ENCODE measurements around the gene AK2. TPM values are rescaled to one million over a fixed set of nuclear protein-coding genes. Genes with fewer than 3 reads are reported as not detected.
A peak's percentile ranks its signal among the peaks of the same experiment; 100 is the strongest.

AK2 gene
- total RNA-seq, 1 experiment from 2014 or later, result 159 TPM

GRCh38 chr1:33029921-33030320, 6.8 kb downstream of the AK2 start:
- Histone ChIP-seq H2BK12ac (ENCODE audit: insufficient read length, low read depth, low read length) (no peak overlapping the region), H3K4me2 (ENCODE audit: insufficient read depth, insufficient read length, low read length) (no peak overlapping the region), H3K23ac (ENCODE audit: insufficient read length, low read depth, low read length) (no peak overlapping the region), H3K23me2 (ENCODE audit: insufficient read length, low read depth, low read length, poor library complexity, severe bottlenecking) (no peaks in the 10 kb centered on the region), H3K4me1 (ENCODE audit: insufficient read depth, low read length) (no peaks in the 10 kb centered on the region; the same call in 1 of the 2 replicates), H2BK120ac (ENCODE audit: low read depth, low read length, poor library complexity, severe bottlenecking) (no peak overlapping the region), H2AK5ac (ENCODE audit: insufficient read length, low read length) (no peak overlapping the region), H3K9ac (ENCODE audit: extremely low read depth, insufficient read length, low read length) (no peak overlapping the region), H3K27me3 (ENCODE audit: insufficient read depth, low read length) (no peaks in the 10 kb centered on the region; the same call in 1 of the 2 replicates), H4K20me1 (ENCODE audit: control insufficient read depth, insufficient read depth, insufficient read length) (no peaks in the 10 kb centered on the region), H3K14ac (ENCODE audit: insufficient read depth, low read length) (no peak overlapping the region), H3T11ph (ENCODE audit: low read length) (no peak overlapping the region), H2BK20ac (ENCODE audit: low read depth, low read length, poor library complexity, severe bottlenecking) (no peak overlapping the region), H3K27ac (ENCODE audit: insufficient read length, low read depth, low read length) (no peak overlapping the region), H2BK15ac (ENCODE audit: low read depth, low read length) (no peak overlapping the region), H4K91ac (ENCODE audit: insufficient read length, low read depth, low read length) (no peak overlapping the region), H3K18ac (ENCODE audit: insufficient read length, low read depth, low read length) (no peak overlapping the region), H2BK5ac (ENCODE audit: insufficient read length, low read length) (no peak overlapping the region), H3K79me2 (ENCODE audit: insufficient read depth, low read length) (peaks cover 28% of the 10 kb centered on the region; the same call in 1 of the 2 replicates), H3K9me3 (ENCODE audit: control insufficient read depth, low read depth, low read length) (no peaks in the 10 kb centered on the region), H3K56ac (ENCODE audit: insufficient read length, low read depth, low read length) (no peak overlapping the region), H4K8ac (replicated peaks; ENCODE audit: insufficient read length, low read depth, low read length) (no peak overlapping the region), H3K79me1 (ENCODE audit: insufficient read depth, low read depth, low read length, poor library complexity, severe bottlenecking) (peaks cover 10% of the 10 kb centered on the region), H2AFZ (ENCODE audit: low read length) (no peak overlapping the region), H3K4ac (ENCODE audit: low read depth, low read length) (no peak overlapping the region), H4K5ac (ENCODE audit: insufficient read length, low read depth, low read length) (no peak overlapping the region)
- Mint-ChIP-seq H3K36me3 (ENCODE audit: insufficient read depth in 1 of 3, low read depth in 3 of 3) (peaks cover 1 to 28% (median 26%) of the 10 kb centered on the region in 3 experiments; a peak in 6 of 7 replicates), H3K4me3 (no peak overlapping the region), H3K4me1 (peaks cover 21 to 27% of the 10 kb centered on the region in 2 experiments), H3K27me3 (ENCODE audit: low read depth) (no peaks in the 10 kb centered on the region), H3K9me3 (no peaks in the 10 kb centered on the region), H3K27ac (peak overlapping the region in 1 of 3 experiments; percentile 18; a peak in 2 of 7 replicates)
- no CpG with 5 or more reads among the region's 5 CpGs for WGBS (ENCODE audit: extremely low coverage, insufficient read length, low lambda C conversion rate)
- no peak for TF ChIP-seq CTCF (conservative IDR thresholded peaks at IDR 0.05)
- DNase-seq, result no peak
